ENCODE results near the gene SLC27A3.

Gene SLC27A3

DNA sequence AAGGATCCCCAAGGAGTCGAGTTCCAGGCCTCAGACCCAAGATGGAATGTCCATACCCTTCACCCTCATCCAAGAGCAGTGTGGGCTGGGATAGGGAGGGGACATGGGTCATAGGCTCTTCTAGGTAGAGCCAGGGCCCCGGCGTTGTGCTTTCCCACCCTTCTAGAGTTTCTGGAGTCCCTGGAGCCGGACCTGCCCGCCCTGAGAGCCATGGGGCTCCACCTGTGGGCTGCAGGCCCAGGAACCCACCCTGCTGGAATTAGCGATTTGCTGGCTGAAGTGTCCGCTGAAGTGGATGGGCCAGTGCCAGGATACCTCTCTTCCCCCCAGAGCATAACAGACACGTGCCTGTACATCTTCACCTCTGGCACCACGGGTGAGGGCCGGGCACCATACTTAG, 1.1 kb downstream of the SLC27A3 start:
- TF ChIP-seq, protein P1, sequence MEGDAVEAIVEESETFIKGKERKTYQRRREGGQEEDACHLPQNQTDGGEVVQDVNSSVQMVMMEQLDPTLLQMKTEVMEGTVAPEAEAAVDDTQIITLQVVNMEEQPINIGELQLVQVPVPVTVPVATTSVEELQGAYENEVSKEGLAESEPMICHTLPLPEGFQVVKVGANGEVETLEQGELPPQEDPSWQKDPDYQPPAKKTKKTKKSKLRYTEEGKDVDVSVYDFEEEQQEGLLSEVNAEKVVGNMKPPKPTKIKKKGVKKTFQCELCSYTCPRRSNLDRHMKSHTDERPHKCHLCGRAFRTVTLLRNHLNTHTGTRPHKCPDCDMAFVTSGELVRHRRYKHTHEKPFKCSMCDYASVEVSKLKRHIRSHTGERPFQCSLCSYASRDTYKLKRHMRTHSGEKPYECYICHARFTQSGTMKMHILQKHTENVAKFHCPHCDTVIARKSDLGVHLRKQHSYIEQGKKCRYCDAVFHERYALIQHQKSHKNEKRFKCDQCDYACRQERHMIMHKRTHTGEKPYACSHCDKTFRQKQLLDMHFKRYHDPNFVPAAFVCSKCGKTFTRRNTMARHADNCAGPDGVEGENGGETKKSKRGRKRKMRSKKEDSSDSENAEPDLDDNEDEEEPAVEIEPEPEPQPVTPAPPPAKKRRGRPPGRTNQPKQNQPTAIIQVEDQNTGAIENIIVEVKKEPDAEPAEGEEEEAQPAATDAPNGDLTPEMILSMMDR (IDR thresholded peaks at IDR 0.05; ENCODE audit: low read depth, low read length): no peak
- DNase-seq (ENCODE audit: low read depth, low spot score): no peak
- in situ Hi-C loops (cut with HindIII; ENCODE audit: low sequenced_read_pairs): no loop called here
- H3K4me3 ChIP-seq (ENCODE audit: low read depth, low read length): peak overlapping the region; percentile 53

DNA sequence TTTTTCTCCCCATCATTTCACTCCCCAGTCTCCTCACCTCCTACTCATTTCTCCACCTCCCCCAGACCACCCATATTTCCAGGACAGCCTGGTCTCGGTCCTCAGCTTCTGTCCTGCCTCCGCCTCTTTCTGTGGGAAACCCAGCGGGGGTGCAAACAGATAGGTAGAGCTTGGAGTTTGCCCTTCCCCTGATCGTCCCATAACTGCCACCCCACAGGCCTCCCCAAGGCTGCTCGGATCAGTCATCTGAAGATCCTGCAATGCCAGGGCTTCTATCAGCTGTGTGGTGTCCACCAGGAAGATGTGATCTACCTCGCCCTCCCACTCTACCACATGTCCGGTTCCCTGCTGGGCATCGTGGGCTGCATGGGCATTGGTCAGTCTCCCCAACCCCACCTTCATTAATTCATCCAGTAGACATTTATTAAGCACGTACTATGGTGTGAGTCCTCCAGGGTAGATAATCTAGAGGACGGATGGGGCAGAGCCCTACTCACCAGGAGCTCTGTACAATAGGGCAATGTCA, 1.7 kb downstream of the SLC27A3 start:
- in situ Hi-C loops (cut with HindIII; ENCODE audit: low sequenced_read_pairs): no loop called here
- H3K4me3 ChIP-seq (ENCODE audit: low read depth, low read length): no peak overlapping the region

DNA sequence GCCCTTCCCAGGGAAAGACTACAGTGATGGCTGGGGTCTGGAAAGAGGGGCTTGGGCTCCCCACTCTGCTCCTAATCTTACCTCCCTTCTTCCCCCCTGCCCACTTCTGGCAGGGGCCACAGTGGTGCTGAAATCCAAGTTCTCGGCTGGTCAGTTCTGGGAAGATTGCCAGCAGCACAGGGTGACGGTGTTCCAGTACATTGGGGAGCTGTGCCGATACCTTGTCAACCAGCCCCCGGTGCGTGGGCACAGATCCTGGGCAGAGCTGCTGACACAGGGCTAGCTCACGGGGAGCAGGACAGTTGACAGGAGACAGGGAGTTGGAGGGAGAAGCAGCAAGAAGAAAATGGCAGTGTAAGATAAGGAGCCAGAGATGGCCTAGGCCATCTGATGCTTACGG, 2.4 kb downstream of the SLC27A3 start:
- in situ Hi-C loops (cut with HindIII; ENCODE audit: low sequenced_read_pairs): no loop called here
- DNase-seq (ENCODE audit: low read depth, low spot score): no peak
- no peak overlapping the region for H3K4me3 ChIP-seq (ENCODE audit: low read depth, low read length)
- TF ChIP-seq, protein P1 (IDR thresholded peaks at IDR 0.05; ENCODE audit: low read depth, low read length): no peak

More for the DNA sequence above, 1.7 kb downstream of the SLC27A3 start:
- no peak for DNase-seq (ENCODE audit: low read depth, low spot score)
- TF ChIP-seq, protein P1 (IDR thresholded peaks at IDR 0.05; ENCODE audit: low read depth, low read length): no peak

DNA sequence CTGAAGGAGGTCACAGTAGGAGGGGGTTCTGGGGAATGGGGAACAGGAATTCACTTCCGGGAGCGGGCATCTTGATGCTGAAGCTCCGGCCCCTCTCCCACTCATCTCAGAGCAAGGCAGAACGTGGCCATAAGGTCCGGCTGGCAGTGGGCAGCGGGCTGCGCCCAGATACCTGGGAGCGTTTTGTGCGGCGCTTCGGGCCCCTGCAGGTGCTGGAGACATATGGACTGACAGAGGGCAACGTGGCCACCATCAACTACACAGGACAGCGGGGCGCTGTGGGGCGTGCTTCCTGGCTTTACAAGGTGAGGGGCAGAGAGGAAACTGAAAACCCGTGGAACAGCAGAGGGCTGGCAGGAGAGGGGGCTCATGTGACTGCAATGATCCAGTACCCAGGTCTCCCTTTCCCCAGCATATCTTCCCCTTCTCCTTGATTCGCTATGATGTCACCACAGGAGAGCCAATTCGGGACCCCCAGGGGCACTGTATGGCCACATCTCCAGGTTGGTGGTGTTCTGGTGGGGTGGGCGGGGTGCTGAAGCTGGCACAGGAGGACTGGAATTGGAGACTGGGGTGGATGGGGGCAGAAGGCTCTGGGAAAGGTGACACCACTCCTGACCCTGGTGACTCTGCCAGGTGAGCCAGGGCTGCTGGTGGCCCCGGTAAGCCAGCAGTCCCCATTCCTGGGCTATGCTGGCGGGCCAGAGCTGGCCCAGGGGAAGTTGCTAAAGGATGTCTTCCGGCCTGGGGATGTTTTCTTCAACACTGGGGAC, 3.0 kb downstream of the SLC27A3 start:
- DNase-seq (ENCODE audit: low read depth, low spot score): no peak
- no peak overlapping the region for H3K4me3 ChIP-seq (ENCODE audit: low read depth, low read length)
- in situ Hi-C loops (cut with HindIII; ENCODE audit: low sequenced_read_pairs): no loop called here
- TF ChIP-seq, protein P1 (IDR thresholded peaks at IDR 0.05; ENCODE audit: low read depth, low read length): no peak

DNA sequence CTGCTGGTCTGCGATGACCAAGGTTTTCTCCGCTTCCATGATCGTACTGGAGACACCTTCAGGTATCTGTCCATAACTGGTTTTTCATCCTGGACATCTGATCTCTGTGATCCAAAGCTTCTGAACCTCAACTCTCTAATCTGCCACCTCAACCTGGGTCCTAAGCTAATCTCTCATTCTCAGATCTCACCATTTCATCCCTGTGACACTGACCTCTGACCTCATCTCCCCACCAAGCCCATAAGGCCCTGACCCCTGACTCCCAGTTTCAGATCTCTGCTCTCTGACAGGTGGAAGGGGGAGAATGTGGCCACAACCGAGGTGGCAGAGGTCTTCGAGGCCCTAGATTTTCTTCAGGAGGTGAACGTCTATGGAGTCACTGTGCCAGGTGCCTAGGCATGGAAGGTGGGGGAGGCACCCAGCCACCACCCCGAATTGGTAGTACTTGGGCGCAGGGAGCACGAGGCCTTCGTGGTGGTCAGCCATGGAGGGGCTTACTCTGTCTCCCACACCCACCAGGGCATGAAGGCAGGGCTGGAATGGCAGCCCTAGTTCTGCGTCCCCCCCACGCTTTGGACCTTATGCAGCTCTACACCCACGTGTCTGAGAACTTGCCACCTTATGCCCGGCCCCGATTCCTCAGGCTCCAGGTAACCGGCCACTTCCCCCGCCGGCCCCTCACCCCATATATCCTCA, 3.8 kb downstream of the SLC27A3 start:
- in situ Hi-C loops (cut with HindIII; ENCODE audit: low sequenced_read_pairs): no loop called here
- TF ChIP-seq, protein P1 (IDR thresholded peaks at IDR 0.05; ENCODE audit: low read depth, low read length): no peak

DNA sequence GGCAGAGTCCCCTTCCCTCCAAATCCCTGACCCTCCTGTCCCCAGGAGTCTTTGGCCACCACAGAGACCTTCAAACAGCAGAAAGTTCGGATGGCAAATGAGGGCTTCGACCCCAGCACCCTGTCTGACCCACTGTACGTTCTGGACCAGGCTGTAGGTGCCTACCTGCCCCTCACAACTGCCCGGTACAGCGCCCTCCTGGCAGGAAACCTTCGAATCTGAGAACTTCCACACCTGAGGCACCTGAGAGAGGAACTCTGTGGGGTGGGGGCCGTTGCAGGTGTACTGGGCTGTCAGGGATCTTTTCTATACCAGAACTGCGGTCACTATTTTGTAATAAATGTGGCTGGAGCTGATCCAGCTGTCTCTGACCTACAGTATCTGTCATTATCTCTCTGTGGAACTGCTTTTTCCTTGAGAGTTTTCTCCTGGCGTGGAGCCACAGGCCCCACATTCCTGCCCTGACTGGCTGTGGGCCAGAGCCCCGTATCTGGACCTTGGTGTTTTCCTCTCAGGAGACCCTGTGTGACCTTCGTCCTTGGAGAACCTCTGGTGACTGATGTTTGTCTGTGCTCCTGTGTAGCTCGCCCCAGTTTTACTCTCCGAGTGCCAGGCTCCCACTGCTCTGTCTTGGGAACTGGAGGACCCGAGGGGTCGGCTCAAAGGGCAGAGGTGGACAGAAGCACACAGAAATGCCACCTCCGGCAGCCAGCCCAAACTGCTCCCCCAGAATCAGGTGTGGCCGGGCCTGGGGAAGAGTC, 4.8 kb downstream of the SLC27A3 start:
- no peak for DNase-seq (ENCODE audit: low read depth, low spot score)
- H3K4me3 ChIP-seq (ENCODE audit: low read depth, low read length): no peak overlapping the region
- in situ Hi-C loops (cut with HindIII; ENCODE audit: low sequenced_read_pairs): no loop called here
- TF ChIP-seq, protein P1 (IDR thresholded peaks at IDR 0.05; ENCODE audit: low read depth, low read length): no peak

More for the DNA sequence above, 3.8 kb downstream of the SLC27A3 start:
- no peak overlapping the region for H3K4me3 ChIP-seq (ENCODE audit: low read depth, low read length)
- no peak for DNase-seq (ENCODE audit: low read depth, low spot score)
